GM19238 (cell line): ENCODE results near the gene TRNT1.

Experiments
- DNase-seq: peaks from one replicate; pipeline ENCODE4 v3.0.0; 2011; ENCODE audit warnings: low spot score; ENCODE audit not compliant: insufficient read length

The TRNT1 gene

DNA sequence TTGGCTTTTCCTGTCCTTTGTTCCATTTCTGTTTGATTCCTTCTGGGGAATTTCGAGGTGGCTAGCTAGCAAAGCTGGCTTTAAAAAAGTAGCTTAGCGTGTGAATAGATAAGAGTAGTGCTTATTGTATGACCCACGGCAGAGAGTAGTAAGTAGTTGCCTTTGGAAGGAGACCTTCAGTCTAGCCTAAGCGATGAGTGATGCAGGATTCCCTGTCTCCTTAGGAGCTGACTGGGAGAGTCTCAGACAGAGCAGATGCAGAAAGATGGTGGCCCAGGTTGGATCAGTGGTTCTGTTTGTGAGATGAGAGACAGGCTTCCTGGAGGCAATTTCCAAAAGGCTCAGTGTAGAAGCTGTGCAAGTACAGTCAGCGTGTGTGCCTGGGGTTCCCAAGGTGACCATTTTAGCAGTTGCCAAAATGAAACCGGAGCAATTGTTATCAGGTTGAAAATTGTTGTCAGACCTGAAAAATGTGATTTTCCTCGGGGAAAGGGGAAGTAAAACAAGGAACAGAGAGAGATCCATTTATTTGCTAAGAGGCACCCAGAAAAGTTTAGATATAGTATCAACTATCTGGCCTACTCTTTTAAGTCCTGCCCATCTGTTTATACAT is 15.9 kb upstream of the TRNT1 start:
- DNase-seq: no peak

DNA sequence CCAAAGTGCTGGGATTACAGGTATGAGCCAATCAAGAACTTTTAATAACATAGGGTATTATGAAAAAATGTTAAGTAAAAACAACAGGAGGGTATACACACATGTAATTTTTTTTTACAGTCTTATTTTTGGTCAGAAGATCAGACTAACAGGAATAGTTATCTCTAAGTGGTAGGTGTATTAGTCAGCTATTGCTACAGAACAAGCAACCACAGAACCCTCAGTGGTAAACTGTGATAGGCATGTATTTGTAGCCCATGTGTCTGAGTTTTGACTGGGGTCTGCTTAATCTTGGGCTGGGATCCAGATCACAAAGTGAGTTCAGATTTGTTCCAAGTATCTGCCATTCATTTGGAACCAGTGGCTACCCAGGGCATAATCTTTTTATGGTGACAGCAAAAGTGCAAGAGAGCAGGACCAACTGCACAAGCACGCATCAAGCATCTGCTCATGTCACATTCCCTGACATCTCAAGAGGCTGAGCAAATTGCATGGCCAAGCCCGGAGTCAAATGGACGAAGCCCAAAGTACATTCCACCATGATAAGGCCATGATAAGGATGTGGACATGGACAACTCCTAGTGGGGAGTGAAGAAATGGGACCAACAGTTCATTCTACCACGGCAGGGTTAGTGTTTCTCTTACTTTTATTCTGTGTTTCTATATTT is 13.6 kb upstream of the TRNT1 start:
- DNase-seq: no peak

DNA sequence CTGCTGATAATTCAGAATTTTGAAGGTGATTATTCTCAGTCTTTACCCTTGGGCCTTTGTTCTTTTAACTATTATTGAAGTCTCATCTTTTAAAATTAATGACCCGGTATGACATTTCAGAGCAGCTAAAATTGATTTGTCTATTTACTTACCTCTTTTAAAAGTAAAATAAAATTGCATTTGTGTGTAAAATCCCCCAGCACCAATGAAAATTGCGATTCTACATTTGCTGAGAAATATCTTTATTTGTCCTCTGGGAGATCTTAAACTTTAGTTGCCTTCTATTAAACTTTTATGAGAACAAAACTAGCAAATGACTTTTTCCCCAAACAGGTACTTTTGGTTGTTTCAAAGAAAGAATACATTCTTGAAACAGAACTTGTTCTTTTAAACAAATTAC is 9.1 kb upstream of the TRNT1 start:
- DNase-seq: no peak

DNA sequence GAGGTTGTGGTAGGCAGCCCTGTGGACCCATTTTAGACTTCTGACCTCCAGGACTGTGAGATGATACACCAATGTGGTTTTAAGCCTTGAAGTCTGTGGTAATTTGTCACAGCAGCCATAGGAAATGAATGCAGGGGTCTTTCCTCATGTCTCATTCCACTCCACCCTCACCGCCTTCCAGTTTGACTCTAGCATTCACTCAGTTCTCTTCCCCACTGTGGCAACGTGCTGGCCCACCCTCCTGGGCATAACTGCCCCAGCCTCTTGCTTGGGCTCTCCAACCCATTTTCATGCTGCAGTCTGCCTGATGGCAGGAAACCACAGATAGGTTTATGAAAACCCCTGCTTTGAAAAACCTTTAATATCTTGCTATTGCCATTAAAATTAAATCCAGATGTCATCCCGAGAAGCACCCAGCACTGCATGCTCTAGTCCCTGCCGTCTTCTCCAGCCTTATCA is 7.3 kb upstream of the TRNT1 start:
- DNase-seq: no peak

DNA sequence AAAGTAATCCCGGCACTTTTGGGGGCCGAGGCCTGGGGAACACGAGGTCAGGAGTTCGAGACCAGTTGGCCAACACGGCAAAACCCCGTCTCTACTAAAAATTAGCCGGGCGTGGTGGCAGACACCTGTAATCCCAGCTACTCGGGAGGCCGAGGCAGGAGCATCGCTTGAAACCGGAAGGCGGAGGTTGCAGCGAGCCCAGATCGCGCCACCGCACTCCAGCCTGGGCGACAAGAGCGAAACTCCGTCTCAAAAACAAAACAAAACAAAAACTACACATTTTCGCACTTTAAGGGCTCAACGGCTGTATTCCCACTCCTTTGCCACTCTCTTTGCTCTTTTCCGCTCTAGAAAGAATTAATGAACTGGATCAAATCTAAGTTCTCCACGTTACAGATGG is 763 bp upstream of the TRNT1 start:
- DNase-seq: no peak

DNA sequence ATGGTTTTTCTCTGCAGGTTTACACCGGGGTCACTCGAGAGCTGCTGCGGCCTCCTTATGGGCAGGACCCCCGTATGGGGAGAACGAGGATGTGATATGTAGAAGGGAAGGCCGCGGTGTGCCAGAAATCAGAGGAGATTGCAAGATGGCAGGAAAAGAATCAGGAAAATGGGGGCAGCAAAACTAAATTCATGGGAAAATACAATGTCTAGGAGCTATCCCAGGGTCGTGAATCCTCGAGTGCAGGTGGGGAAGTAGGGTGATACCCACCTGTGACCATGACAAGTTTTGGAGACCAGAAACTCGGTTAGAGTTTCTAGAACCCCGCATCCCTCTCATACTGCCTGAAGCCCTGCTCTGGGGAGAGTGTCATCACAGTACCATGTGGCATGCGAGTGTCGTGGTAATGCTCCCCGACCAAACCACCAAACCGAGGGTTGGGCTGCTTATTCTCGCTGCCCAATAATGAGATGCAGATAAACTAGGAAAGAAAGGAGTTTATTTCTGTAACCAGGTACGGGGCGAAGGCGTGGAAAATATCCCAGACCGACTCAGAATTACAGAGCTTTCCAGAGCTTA is 781 bp downstream of the TRNT1 start:
- DNase-seq: no peak

DNA sequence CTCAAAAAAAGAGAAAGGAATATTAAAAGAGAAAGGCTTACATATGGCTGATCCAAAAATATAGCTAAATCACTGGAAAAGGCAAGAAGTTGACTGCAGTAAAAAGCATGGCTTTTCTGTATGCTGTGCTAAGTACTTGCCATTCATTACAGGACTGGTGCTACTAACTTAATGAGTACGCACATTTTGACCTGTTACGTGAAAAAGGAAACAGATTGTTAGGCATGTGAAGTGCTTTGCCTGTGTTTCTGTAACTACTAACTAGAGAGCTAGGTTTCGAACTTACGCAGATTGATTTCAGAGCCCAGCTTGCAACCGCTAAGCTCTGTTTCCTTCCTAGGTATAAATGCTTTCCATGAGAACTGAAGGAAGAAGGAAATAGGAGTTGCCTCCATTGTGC is 2.8 kb downstream of the TRNT1 start:
- no peak for DNase-seq

DNA sequence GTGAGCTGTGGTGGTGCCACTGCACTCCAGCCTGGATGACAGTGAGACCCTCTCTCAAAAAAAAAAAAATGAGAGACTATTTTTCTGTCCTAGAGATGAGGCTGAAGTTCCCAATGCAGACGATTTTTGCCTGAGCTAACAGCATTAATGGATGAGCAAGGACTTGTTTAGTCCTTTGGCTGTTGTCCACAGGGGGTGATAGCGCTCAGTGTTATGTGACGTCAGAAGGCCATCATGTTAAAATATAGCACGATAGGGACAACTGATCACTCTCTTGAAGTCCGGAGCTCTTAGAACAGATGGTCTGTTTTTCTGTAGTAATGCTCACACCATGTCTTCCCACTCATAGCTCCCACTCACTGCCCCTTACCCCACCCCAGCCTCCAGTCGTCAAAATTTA is 6.8 kb downstream of the TRNT1 start:
- DNase-seq: no peak

DNA sequence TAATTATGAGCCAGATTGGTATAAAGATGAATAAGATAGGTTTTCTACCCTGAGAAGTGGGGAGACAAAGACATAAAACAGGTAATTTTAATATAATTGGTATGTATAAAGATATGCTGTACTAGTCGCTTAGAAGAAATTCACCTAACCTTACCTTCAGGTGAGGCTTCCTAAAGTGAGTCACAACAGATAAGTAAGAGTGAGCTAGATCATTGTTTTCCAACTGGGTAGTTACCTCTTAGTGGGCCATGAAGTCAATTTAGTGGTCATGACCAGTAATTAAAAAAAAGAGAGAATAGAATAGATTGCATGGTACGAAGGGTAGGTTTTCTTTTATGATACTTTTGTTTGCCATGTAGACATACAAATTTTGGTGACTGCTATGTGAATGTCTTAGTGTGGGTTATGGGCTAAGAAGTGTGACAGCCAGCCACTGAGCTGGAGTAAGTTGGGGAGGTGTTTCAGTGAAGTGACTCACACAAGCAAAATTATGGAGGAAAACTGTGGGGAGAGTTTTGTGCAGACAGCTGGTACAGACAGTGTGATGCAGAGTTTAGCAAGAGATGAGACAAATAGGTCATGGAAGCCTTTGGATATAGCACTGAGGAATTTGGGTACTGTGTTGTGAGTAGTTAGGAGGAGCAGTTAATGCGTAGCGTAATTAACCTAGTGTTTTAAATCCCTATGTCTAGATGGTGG is 8.2 kb downstream of the TRNT1 start:
- no peak for DNase-seq

DNA sequence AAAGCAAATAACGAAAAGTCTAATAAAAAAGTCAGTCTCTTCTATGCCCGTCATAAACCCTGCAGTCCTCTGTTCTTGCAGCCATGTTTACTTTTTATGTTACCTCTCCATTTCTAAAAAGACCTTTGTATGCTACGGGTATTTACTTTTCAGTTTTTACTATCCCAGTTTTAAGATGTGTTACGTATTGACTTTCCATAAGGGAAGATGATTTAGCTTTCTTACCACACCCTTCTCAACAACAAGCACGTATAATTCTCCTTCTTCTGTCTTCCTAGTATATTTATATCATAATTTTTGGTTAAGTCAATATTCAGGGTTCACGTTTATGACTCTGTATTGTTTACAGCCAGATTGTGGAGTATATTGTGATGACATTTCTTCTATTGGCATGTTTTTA is 10.8 kb downstream of the TRNT1 start:
- no peak for DNase-seq

DNA sequence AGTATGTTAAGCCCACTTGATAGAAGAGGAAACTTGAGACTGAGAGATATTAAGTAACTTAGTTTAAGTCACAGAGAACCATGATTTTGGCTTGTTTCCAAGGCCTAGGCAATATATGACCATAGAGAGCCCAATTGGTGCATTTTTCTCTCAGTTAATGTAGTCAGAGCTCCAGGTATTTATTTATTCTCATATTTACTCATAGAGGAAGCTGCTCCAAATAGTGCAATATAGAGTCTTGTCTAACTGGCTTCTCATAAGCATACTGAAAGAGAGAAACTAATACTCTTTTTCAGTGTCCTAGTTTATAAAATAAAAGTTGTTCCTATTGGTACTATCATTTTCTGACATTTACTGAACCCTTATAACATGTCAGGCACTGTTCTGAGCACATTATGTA is 15.2 kb downstream of the TRNT1 start:
- no peak for DNase-seq

DNA sequence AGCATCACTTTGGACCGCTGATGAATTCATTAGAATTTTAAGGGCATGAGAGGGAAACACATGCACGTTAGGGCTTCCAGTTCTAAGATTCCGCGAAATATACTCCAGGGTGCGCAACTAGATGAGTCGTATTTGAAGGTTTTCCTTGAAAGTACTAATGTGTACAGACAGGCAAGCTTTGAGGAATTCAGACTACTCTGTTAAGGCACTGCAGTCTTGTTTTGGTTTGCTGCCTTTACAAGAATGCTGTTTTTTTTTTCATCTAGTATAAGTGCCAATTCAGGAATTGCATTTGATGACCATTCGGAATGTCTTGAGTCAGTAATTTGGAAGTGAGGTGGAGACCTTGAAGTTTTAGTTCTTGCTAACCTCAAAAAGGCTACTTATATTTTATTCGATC is 19.1 kb downstream of the TRNT1 start:
- no peak for DNase-seq

DNA sequence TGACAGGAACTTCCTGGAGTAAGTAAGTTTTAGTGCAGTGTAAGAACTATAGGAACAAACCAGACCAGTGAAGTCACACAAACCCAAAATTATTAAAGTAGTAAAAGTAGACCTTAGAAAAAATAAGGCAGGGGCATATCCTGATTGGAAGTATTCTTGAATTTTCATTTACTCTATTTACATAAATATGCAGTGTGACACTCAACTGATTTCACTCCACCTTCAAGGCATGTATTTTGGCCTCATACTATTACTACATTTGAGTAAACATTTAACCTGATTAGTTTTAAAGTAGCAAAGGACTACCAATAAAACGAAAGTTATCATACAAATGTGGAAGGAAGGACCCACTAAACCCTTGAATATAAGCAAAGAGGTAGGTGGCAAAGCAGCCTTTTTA is 22.8 kb downstream of the TRNT1 start:
- DNase-seq: no peak

DNA sequence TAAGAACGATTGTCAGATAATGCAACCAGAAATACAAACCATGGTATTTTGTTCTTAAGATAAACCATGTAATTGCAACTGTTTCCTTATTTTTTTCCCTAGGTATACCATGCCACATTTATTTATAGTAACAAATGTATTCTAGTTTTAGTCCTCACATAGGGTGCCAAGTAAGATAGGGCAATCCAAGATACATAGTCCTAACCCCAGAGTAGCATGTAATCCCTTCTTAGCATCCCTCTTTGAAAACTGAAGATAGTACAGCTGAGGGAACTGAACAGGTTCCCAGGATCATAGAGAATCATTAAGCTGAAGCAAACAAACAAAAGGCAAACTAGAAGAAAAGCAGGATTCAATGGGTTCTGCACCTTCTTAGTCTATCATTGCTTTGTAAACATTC is 24.8 kb downstream of the TRNT1 start:
- no peak for DNase-seq

DNA sequence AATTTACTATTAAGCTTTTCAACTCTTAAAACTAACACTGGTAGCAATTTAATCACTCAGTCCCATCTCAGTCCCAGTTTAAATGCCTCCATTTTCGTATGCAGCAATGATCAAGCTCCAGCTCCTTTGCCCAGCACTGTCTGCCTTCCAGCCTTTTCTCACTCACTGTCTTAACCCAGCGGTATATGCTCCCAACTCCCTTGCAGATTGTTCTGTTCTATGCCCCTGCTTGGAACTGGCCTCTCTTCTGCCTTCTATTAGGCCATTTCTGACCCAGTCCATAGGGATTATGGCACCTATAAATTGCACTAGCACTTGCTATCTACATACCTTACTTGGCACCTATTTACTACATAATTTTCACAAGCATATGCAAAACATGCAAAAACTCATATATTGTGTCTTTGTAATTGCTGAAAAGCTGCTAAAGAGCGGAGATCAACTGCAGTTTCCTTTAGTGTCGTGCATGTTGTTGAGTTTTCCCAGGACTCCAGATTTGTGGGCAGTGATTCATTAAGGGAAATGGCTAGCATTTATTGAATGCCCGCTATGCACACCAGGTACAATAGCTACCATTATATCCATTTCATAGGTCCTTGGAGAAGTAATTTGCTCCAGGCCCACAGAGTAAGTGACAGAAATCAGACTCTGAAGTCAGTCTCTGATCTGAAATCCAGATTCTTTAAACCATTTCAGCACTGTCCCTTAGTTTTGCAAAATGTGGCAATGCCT is 28.3 kb downstream of the TRNT1 start:
- DNase-seq: no peak

DNA sequence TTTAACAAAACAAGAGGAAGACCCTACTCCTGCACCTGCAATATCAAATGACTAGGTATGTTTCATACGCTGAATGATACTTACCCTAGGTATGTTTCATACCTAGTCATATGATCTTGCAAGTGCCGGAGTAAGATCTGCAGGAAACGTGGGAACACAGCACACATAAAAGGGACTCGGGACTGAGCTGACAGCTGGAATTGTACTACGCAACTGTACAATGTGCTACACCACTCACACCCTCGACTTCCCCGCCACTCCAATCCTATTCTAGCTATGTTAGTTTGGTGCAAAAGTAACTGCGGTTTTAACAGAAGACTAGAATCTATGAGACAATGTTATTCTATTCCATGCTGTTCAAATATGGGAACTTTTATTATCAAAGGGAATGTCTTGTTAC is 30.7 kb downstream of the TRNT1 start:
- no peak for DNase-seq

DNA sequence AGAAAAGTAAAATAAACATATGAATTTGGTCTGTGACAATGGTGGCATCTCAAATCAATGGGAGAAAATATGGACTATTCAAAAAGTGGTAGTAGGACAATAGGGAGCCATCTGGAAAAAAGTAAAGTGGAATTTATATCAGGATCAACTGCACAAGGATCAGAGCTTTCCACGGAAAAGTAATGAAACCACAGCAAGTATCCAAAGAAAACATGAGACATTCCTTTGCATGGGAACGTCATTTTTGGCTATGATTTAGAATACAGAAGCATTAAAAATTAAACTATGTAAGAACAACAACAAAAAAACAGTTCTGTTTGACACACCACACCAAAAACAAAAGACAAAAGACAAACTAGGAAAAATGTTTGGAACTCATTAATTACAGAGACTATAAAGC is 34.1 kb downstream of the TRNT1 start:
- no peak for DNase-seq

DNA sequence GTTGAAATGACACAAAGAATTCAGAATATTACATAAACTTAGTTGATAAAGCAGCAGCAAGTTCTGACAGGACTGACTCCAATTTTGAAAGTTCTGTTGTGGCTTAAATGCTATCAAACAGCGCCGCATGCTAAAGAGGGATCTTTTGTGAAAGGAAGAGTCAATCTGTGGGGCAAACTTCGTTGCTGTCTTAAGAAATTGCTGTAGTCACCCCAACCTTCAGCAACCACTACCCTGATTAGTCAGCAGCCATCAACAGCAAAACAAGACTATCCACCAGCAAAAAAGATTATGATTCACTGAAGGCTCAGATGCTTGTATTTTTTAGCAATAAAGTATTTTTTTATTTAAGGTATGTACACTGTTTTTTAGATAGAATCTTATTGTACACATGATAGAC is 38.5 kb downstream of the TRNT1 start:
- no peak for DNase-seq

DNA sequence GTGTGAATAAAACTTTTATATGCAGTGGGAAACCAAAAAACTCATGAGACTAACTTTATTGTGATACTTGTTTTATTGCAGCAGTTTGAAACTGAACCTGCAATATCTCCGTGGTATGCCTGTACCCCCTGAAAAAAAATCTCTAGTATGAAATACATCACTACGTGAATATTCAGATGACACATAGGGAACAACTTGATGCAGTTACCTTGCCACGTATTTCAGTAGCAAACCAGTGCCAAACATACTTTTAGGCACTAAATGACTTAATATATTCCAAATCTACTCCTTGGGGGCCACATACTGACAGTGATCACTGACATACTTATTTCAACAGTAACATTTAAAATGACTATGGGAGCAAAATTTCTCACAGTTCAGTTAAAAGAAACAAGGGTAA is 38.9 kb downstream of the TRNT1 start:
- DNase-seq: no peak

DNA sequence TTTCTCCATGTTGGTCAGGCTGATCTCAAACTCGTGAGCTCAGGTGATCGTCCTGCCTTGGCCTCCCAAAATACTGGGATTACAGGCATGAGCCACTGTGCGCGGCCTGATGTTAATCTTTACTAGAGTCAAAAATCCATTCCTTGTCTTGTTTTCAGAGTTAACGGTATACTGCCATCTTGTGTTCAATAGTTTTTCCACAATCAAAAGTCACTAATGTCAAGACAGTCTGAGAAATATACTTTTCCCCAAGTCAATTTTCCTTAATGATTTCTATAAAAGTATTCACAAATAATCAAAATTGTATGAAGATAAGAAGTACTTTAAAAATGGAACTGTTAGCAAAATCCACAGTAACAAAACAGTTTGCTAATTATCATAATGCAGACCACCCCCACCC is 44.3 kb downstream of the TRNT1 start:
- no peak for DNase-seq

DNA sequence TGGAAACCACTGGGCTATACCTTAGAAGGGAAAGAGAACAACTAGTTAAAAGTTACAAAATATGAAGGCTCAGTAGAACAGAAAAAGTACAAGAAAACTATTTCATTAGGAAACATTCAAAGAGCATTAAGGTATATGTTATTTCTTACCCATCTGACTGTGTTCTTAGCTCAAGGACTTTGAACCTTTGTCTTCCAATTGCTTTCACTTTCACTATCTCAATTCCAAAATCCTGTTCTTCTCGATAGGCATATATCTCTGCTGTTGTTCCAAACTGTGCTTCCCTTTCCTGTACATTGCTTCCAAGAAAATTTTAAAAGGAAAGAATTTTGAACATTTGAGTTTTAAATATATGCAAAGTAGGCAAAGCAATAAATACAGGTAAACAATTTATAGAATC is 45.9 kb downstream of the TRNT1 start:
- DNase-seq: no peak
